SK-N-SH treated with all-trans-retinoic acid at 6 μM for 48 hours (cell line): ENCODE results near the gene POLH.

ENCODE experiments used
- ATAC-seq: fragments of 200-7000 bp; cut with Tn5 transposase; 3 replicates; pipeline ENCODE4 v1.9.1; 2020; ENCODE audit warnings: mild to moderate bottlenecking, moderate library complexity
- ARNTL ChIP-seq: fragments of 450-650 bp; formaldehyde crosslinking; IDR thresholded peaks from 2 replicates; pipeline ENCODE4 v1.5.0; 2020; ENCODE audit warnings: low read depth, mild to moderate bottlenecking, moderate library complexity, borderline replicate concordance
- BACH2 ChIP-seq: fragments of 250-450 bp; sonication (Bioruptor Pico); IDR thresholded peaks from 2 replicates; pipeline ENCODE4 v1.9.0; 2021; ENCODE audit warnings: mild to moderate bottlenecking, borderline replicate concordance
- CREB5 ChIP-seq: fragments of 250-450 bp; sonication (Bioruptor Pico); IDR thresholded peaks from 2 replicates; pipeline ENCODE4 v1.5.1; 2020; ENCODE audit warnings: low read depth, mild to moderate bottlenecking, moderate library complexity
- CSDC2 ChIP-seq: fragments of 250-450 bp; sonication (Bioruptor Pico); IDR thresholded peaks from 2 replicates; pipeline ENCODE4 v1.5.0; 2020; ENCODE audit warnings: mild to moderate bottlenecking, moderate library complexity
- CSRNP3 ChIP-seq: fragments of 250-450 bp; sonication (Bioruptor Pico); IDR thresholded peaks from 2 replicates; pipeline ENCODE4 v1.5.1; 2021; ENCODE audit warnings: mild to moderate bottlenecking, moderate library complexity
- ESRRG ChIP-seq: fragments of 250-450 bp; sonication (Bioruptor Pico); IDR thresholded peaks from 2 replicates; pipeline ENCODE4 v1.6.1; 2021; ENCODE audit warnings: mild to moderate bottlenecking
- GLIS3 ChIP-seq: fragments of 250-450 bp; sonication (Bioruptor Pico); IDR thresholded peaks from 2 replicates; pipeline ENCODE4 v1.5.0; 2020; ENCODE audit warnings: mild to moderate bottlenecking, moderate library complexity
- ISL1 ChIP-seq: fragments of 250-450 bp; sonication (Bioruptor Pico); IDR thresholded peaks from 2 replicates; pipeline ENCODE4 v2.1.2; 2022; ENCODE audit warnings: mild to moderate bottlenecking, moderate library complexity
- OSR1 ChIP-seq: fragments of 250-450 bp; sonication (Bioruptor Pico); IDR thresholded peaks from 2 replicates; pipeline ENCODE4 v1.8.0; 2022; ENCODE audit warnings: moderate library complexity, mild to moderate bottlenecking, inconsistent platforms
- POU6F1 ChIP-seq: fragments of 250-450 bp; sonication (Bioruptor Pico); IDR thresholded peaks from 2 replicates; pipeline ENCODE4 v1.8.0; 2021; ENCODE audit warnings: low read depth, mild to moderate bottlenecking, moderate library complexity, borderline replicate concordance
- PPARA ChIP-seq: fragments of 250-450 bp; sonication (Bioruptor Pico); IDR thresholded peaks from 2 replicates; pipeline ENCODE4 v1.5.0; 2020; ENCODE audit warnings: mild to moderate bottlenecking, borderline replicate concordance
- SNAI2 ChIP-seq: fragments of 250-450 bp; sonication (Bioruptor Pico); IDR thresholded peaks from 2 replicates; pipeline ENCODE4 v1.5.0; 2020; ENCODE audit warnings: mild to moderate bottlenecking, moderate library complexity
- TOX ChIP-seq: fragments of 250-450 bp; sonication (Bioruptor Pico); IDR thresholded peaks from 2 replicates; pipeline ENCODE4 v1.8.0; 2021; ENCODE audit warnings: mild to moderate bottlenecking, moderate library complexity, borderline replicate concordance
- TSHZ2 ChIP-seq: fragments of 250-450 bp; sonication (Bioruptor Pico); IDR thresholded peaks from 2 replicates; pipeline ENCODE4 v1.5.0; 2020; ENCODE audit warnings: mild to moderate bottlenecking, moderate library complexity
- ZC3H10 ChIP-seq: fragments of 250-450 bp; sonication (Bioruptor Pico); IDR thresholded peaks from 2 replicates; pipeline ENCODE4 v1.5.1; 2021; ENCODE audit warnings: mild to moderate bottlenecking, moderate library complexity
- ZFP3 ChIP-seq: fragments of 250-450 bp; sonication (Bioruptor Pico); IDR thresholded peaks from 2 replicates; pipeline ENCODE4 v1.5.0; 2020; ENCODE audit warnings: mild to moderate bottlenecking, moderate library complexity
- ZFP30 ChIP-seq: fragments of 450-650 bp; formaldehyde crosslinking; IDR thresholded peaks from 2 replicates; pipeline ENCODE4 v1.5.0; 2022; ENCODE audit warnings: mild to moderate bottlenecking, moderate library complexity
- ZNF565 ChIP-seq: fragments of 450-650 bp; formaldehyde crosslinking; conservative IDR thresholded peaks from 2 replicates; pipeline ENCODE4 v1.5.0; 2020; ENCODE audit warnings: low read depth, mild to moderate bottlenecking, moderate library complexity
- ZNF70 ChIP-seq: fragments of 450-650 bp; formaldehyde crosslinking; IDR thresholded peaks from 2 replicates; pipeline ENCODE4 v1.5.0; 2020; ENCODE audit warnings: mild to moderate bottlenecking, moderate library complexity
- ZNF8 ChIP-seq: fragments of 450-650 bp; formaldehyde crosslinking; IDR thresholded peaks from 2 replicates; pipeline ENCODE4 v1.5.0; 2020; ENCODE audit warnings: mild to moderate bottlenecking, moderate library complexity

POLH gene

GRCh38 chr6:43600595-43600994 is 24.6 kb downstream of the POLH start:
- no peak for ATAC-seq
- TF ChIP-seq ARNTL (no peak), ZFP30 (CRISPR knock-in tag) (no peak), CREB5 (CRISPR knock-in tag) (no peak), TOX (no peak), ZNF8 (CRISPR knock-in tag) (no peak), TSHZ2 (no peak), CSDC2 (CRISPR knock-in tag) (no peak), ZFP3 (CRISPR knock-in tag) (no peak), ZNF565 (CRISPR knock-in tag) (no peak), OSR1 (CRISPR knock-in tag) (no peak), CSRNP3 (CRISPR knock-in tag) (no peak), ZC3H10 (no peak), SNAI2 (CRISPR knock-in tag) (no peak), GLIS3 (no peak)

GRCh38 chr6:43604174-43604573 is 28.2 kb downstream of the POLH start:
- TF ChIP-seq POU6F1 (CRISPR knock-in tag) (no peak), ESRRG (no peak), ZNF565 (CRISPR knock-in tag) (no peak), ARNTL (no peak), ISL1 (CRISPR knock-in tag) (no peak), ZFP3 (CRISPR knock-in tag) (no peak), BACH2 (no peak), ZFP30 (CRISPR knock-in tag) (no peak), CSDC2 (CRISPR knock-in tag) (no peak), ZNF8 (CRISPR knock-in tag) (no peak), CREB5 (CRISPR knock-in tag) (no peak), PPARA (CRISPR knock-in tag) (no peak), ZNF70 (no peak), SNAI2 (CRISPR knock-in tag) (no peak), TSHZ2 (no peak)
- ATAC-seq = peak; percentile 42; the same call in 1 of the 3 replicates
